Measurements from ENCODE around the gene CLCA1. TPM values are rescaled to one million over a fixed set of nuclear protein-coding genes. Genes with fewer than 3 reads are reported as not detected.
A peak's percentile ranks its signal among the peaks of the same experiment; 100 is the strongest.

CLCA1 gene, protein sequence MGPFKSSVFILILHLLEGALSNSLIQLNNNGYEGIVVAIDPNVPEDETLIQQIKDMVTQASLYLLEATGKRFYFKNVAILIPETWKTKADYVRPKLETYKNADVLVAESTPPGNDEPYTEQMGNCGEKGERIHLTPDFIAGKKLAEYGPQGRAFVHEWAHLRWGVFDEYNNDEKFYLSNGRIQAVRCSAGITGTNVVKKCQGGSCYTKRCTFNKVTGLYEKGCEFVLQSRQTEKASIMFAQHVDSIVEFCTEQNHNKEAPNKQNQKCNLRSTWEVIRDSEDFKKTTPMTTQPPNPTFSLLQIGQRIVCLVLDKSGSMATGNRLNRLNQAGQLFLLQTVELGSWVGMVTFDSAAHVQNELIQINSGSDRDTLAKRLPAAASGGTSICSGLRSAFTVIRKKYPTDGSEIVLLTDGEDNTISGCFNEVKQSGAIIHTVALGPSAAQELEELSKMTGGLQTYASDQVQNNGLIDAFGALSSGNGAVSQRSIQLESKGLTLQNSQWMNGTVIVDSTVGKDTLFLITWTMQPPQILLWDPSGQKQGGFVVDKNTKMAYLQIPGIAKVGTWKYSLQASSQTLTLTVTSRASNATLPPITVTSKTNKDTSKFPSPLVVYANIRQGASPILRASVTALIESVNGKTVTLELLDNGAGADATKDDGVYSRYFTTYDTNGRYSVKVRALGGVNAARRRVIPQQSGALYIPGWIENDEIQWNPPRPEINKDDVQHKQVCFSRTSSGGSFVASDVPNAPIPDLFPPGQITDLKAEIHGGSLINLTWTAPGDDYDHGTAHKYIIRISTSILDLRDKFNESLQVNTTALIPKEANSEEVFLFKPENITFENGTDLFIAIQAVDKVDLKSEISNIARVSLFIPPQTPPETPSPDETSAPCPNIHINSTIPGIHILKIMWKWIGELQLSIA
- polyA plus RNA-seq (2013, experiment 1 of 2; ENCODE audit: insufficient read length): not detected
- polyA plus RNA-seq (2013, experiment 2 of 2; ENCODE audit: insufficient read length): not detected

- no peak for DNase-seq
These were observed at the start of gene CLCA1 for GRCh38 chr1:86468501-86468977. Gene CLCA1, plus strand, starts transcription at chr1:86468927. Its CDS starts 45 bp downstream, at chr1:86468972.

GRCh38 chr1:86419277-86419903, 49.3 kb upstream of the CLCA1 start:
- no peak for DNase-seq

GRCh38 chr1:86421601-86422280, 47.0 kb upstream of the CLCA1 start:
- no peak for DNase-seq

DNA sequence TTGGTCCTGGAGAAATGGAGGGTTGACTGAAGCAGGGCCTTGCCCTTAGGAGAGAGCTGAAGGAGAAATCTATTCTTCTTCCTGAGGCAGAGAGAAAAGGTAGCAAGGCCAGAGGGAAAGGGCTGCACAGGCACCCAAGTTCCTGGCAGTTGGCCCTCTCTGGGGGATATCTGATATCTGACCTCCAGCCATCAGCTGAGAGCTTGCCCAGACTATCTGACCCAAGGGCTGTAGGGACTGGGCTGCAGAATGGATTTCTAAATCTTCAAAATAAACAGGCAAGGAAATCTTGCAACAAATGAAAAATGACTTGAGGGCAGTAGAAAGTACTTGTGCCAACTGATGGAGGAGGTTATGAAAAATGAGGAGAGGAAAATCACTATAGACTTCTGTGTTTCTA, 45.3 kb upstream of the CLCA1 start:
- no peak for DNase-seq

GRCh38 chr1:86423873-86424272, 44.9 kb upstream of the CLCA1 start, which contains the start of gene CLCA2:
Gene CLCA2, plus strand, starts transcription at chr1:86424171. Its CDS starts 77 bp downstream, at chr1:86424248.
- DNase-seq: no peak

GRCh38 chr1:86429122-86429725, 39.5 kb upstream of the CLCA1 start:
- DNase-seq: no peak

DNA sequence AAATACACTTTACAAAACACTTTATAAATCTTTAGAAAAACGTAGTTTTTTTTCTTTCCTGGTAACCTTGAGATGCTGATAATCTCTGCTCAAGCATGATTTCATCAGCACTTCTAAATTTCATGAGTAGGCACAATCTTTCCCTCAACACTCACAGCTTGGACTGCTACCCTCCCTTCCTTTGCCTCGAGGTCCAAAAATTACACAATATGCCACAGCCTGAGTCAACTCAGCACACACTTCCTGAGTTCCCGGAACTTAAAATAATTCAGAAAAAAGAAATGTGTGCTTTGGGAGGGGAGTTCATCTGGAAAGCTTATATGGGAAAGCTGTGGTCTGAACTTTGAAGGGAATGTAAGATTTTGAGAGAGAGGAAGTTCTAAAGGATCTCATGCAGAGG, 38.9 kb upstream of the CLCA1 start:
- peak; percentile 94 for DNase-seq

DNA sequence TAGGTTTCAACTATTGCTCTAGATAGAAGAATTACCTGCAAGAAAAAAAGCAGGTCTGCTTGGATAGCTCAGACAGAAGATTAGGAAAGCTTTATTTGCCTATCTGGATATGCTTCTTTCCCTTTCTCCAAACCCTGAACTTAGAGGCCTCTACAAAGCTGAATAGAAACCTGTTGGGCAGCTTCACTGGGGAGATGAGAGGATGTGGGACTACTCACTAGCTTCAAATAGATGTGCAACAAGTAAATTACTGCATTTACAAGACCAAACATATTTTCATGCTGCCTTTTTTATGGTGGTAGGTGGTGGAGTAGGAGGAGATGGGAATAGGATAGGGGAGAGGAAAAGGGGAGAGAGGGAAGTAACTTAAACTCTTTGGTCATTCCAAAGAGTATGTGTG, 38.4 kb upstream of the CLCA1 start:
- no peak for DNase-seq

- DNase-seq: no peak
These were observed 34.7 kb upstream of the CLCA1 start for GRCh38 chr1:86434059-86434458.

- DNase-seq: no peak
These were observed 33.4 kb upstream of the CLCA1 start for GRCh38 chr1:86435327-86435726.

DNA sequence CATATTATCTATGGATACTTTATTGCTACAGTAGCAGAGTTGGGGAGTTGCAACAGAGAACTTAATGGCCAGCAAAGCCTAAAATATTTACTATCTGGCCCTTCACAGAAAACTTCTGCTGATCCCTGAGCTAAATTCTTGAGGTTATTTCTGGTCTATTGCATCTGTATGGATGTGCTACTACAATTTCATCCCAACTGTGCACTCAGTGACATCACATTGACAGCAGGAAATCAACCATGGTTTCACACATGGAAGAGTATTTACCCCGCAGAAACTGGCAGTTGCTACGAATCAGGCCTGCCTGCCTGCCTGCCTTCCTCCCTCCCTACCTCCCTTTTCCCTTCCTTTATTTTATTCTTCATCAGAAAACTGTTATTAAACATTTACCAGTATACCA, 32.7 kb upstream of the CLCA1 start:
- DNase-seq: no peak

DNA sequence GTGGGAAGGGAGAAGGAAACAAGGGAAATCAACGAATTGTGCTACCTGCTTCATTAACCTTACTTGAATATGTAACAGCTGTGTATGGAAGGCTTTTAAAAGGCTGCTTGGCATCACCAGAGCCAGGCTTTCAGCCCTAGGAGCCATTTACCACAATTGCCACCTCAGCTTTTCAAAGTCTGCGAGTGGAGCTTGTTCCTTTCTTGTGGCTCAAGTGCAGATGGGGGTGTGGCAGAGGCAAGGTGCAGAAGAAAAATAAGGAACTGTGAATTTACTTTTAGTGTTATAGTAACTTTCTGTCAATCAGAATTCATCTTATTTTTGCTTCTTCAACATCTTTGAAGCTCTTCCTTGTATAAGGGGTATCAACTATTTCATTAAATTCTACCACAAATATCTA, 27.1 kb upstream of the CLCA1 start:
- no peak for DNase-seq

- DNase-seq: no peak
These were observed 26.7 kb upstream of the CLCA1 start for GRCh38 chr1:86441997-86442396.

- DNase-seq: peak; percentile 23
These were observed 22.8 kb upstream of the CLCA1 start for GRCh38 chr1:86445919-86446318.

- DNase-seq: no peak
These were observed 21.4 kb upstream of the CLCA1 start for GRCh38 chr1:86447198-86447790.

DNA sequence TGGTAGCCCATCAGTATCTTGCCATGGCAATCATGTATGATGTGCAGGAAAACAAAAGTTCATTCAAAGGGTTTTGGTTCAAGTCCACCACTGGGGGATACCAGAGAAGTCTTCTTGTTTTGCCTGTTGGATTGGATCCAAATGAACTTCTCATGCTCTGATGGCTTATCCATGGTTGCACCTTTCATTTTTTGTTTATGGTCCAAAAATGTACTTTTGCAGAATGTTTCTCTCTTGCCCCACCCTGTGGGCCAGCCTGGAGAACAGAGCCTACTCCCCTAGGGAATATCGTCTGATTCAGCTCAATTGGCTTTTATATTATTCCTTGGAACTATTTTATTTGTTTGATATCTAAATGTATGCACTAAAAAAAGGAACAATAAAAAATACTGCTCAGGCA, 20.1 kb upstream of the CLCA1 start:
- DNase-seq: no peak

DNA sequence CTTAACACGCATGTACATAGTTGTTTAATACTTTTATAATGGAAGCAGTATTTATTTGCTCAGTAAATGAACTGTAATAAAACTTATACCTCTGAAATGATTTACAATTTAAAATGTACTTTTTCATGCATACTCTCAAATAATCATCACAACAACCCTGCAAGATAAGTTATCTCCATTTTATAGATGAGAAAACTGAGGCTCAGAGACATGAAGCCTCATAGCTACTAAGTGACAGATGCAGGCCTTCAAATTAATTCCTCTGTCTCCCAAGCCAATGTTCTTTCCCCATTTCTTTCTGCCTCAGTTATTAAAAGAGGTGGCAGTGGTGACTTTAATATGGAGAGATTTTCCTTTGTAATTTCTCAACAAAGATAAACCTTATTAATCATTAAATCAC, 19.6 kb upstream of the CLCA1 start:
- no peak for DNase-seq

DNA sequence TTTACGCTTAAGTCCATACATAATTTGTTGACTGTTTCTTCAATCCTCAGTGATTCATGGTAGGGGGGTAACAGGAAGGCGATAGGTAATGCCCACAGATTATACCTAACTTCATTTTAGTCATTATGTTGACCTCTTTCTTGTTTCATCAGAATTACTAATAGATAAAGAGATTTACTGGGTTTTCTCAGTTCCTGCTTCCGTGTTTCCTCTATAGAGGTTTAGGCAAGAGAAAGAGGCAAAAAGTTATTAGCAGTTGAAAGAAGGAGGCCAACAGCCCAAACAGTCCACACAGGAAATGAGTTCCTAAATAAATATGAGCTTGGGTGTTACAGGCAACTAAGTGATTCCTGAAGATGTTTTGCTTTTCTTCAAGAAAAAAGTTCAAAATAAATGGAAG, 17.9 kb upstream of the CLCA1 start:
- no peak for DNase-seq

GRCh38 chr1:86453664-86454063, 15.1 kb upstream of the CLCA1 start:
- no peak for DNase-seq

DNA sequence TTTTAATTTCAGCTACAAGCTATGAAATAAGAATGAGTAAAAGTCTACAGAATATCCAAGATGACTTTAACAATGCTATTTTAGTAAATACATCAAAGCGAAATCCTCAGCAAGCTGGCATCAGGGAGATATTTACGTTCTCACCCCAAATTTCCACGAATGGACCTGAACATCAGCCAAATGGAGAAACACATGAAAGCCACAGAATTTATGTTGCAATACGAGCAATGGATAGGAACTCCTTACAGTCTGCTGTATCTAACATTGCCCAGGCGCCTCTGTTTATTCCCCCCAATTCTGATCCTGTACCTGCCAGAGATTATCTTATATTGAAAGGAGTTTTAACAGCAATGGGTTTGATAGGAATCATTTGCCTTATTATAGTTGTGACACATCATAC, 13.7 kb upstream of the CLCA1 start:
- no peak for DNase-seq

DNA sequence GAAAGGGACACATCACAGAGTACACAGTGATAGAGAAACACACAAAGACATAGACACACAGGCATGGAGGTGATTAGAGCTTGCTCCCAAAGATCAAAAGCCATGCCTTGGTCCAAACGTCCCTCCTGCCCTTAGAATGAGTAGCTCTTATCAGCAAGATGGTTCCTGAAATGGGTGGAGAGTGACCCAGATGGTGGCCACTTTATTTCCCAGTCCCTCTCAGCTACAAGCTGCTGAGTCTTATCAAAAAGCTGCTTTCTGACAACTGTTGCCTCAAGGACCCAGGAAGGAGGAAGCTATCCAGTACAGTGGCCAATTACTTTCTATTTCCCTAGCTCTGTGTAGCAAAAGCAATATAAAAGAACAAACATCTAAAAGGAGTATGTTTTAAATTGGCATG, 7.7 kb upstream of the CLCA1 start:
- no peak for DNase-seq

Data from fibroblast of skin of back (primary cell).